HG02678 (cell line): ENCODE measurements around the gene C3AR1.
"Not testable (repeated sequence)": the region's sequence is repeated elsewhere in the genome, so short reads cannot be mapped to it uniquely, and the experiment has no call there.

Experiments used
- ATAC-seq: cut with Tn5 transposase; IDR thresholded peaks from one replicate; pipeline ENCODE4 v1.9.1; 2021; ENCODE audit warnings: mild to moderate bottlenecking, moderate library complexity; ENCODE audit not compliant: unreplicated experiment

Gene C3AR1

GRCh38 chr12:8065991-8066594 is at the start of gene C3AR1:
C3AR1 (minus strand) TSS chr12:8066359; CDS start chr12:8060185, 6,174 bp downstream.
- peak; percentile 64 for ATAC-seq

- not testable (repeated sequence) for ATAC-seq
These were observed 47.0 kb upstream of the C3AR1 start for GRCh38 chr12:8113117-8113516.

- no peak for ATAC-seq
These were observed 42.7 kb upstream of the C3AR1 start for GRCh38 chr12:8108808-8109398.

GRCh38 chr12:8099235-8099634 is 33.1 kb upstream of the C3AR1 start:
- no peak for ATAC-seq

- no peak for ATAC-seq
These were observed 30.2 kb upstream of the C3AR1 start for GRCh38 chr12:8096281-8096915.

GRCh38 chr12:8093291-8093690 is 27.1 kb upstream of the C3AR1 start:
- no peak for ATAC-seq

- ATAC-seq, result no peak
These were observed 23.6 kb upstream of the C3AR1 start for GRCh38 chr12:8089716-8090115.

GRCh38 chr12:8089277-8089676 is 23.1 kb upstream of the C3AR1 start:
- ATAC-seq, result not testable (repeated sequence)

GRCh38 chr12:8088574-8088973 is 22.4 kb upstream of the C3AR1 start:
- peak; percentile 50 for ATAC-seq

GRCh38 chr12:8087666-8088065 is 21.5 kb upstream of the C3AR1 start:
- ATAC-seq, result no peak

- ATAC-seq, result not testable (repeated sequence)
These were observed 18.2 kb upstream of the C3AR1 start for GRCh38 chr12:8084351-8084750.

- ATAC-seq, result no peak
These were observed 16.6 kb upstream of the C3AR1 start for GRCh38 chr12:8082808-8083100.

GRCh38 chr12:8081251-8081920 is 15.2 kb upstream of the C3AR1 start:
- peak; percentile 27 for ATAC-seq

GRCh38 chr12:8080120-8080519 is 14.0 kb upstream of the C3AR1 start:
- ATAC-seq, result no peak

GRCh38 chr12:8078916-8079315 is 12.8 kb upstream of the C3AR1 start:
- ATAC-seq, result no peak

GRCh38 chr12:8078398-8078797 is 12.2 kb upstream of the C3AR1 start:
- ATAC-seq, result no peak

- no peak for ATAC-seq
These were observed 11.0 kb upstream of the C3AR1 start for GRCh38 chr12:8077207-8077606.

GRCh38 chr12:8076366-8076765 is 10.2 kb upstream of the C3AR1 start:
- ATAC-seq, result no peak

GRCh38 chr12:8075935-8076334 is 9.8 kb upstream of the C3AR1 start:
- ATAC-seq, result no peak

GRCh38 chr12:8071820-8072219 is 5.7 kb upstream of the C3AR1 start:
- ATAC-seq, result not testable (repeated sequence)

GRCh38 chr12:8069582-8069981 is 3.4 kb upstream of the C3AR1 start:
- no peak for ATAC-seq

GRCh38 chr12:8064131-8064530 is 2.0 kb downstream of the C3AR1 start:
- no peak for ATAC-seq
